ENCODE measurements around the gene TUBGCP6. TPM values are rescaled to one million over a fixed set of nuclear protein-coding genes. Genes with fewer than 3 reads are reported as not detected.

The TUBGCP6 gene
- total and polyA plus RNA-seq, 2 donors (not counting 1 experiment from before 2014, with no cell fraction given): 137 to 178 TPM

GRCh38 chr22:50266994-50267393 is 22.2 kb upstream of the TUBGCP6 start:
- intact Hi-C loops (cut with micrococcal nuclease): no loop called here
- ChIA-PET POLR2A (interaction anchor here (0.5 kb wide), 1 partner anchor 297 kb away, joined by 4 read pairs; no protein-coding TSS in a partner anchor), CTCF (interaction anchor here (1.2 kb wide), 1 partner anchor 23 kb away, joined by 4 read pairs; the partner anchor contains the start of gene TUBGCP6)
- no peaks in the 10 kb centered on the region for H3K9me3 ChIP-seq (ENCODE audit: control extremely low read depth in 1 of 3, control insufficient read depth in 2 of 3, insufficient read depth in 1 of 3, low read length in 2 of 3)
- H3K27me3 ChIP-seq (replicated peaks in 1 of 4; ENCODE audit: control extremely low read depth in 1 of 4, control insufficient read depth in 3 of 4, insufficient read depth in 4 of 4, low read length in 3 of 4): peaks cover 0 to 37% (median 14%) of the 10 kb centered on the region in 4 experiments
- Mint-ChIP-seq H3K4me1 (peaks cover 26% of the 10 kb centered on the region), H3K27me3 (peaks cover 5% of the 10 kb centered on the region), H3K4me3 (no peak overlapping the region), H3K27ac (no peak overlapping the region), H3K9me3 (ENCODE audit: insufficient read depth) (no peaks in the 10 kb centered on the region)
- TF ChIP-seq EZH2 (IDR thresholded peaks at IDR 0.05; ENCODE audit: borderline replicate concordance, insufficient read depth, low read depth, low read length, poor library complexity, severe bottlenecking) (no peak), CTCF (IDR thresholded peaks at IDR 0.05) (no peak)
- H3K36me3 ChIP-seq (replicated peaks in 1 of 2; ENCODE audit: control extremely low read depth in 1 of 2, control insufficient read depth in 1 of 2, extremely low read depth in 1 of 2, insufficient read depth in 2 of 2, low read length in 1 of 2): no peaks in the 10 kb centered on the region
- H3K4me1 ChIP-seq (ENCODE audit: control insufficient read depth in 2 of 2, insufficient read depth in 2 of 2, low read length in 2 of 2): peaks cover 33 to 42% of the 10 kb centered on the region in 2 donors
- no peak overlapping the region for H2AFZ ChIP-seq (ENCODE audit: insufficient read depth, low read depth, low read length, poor library complexity, severe bottlenecking)
- ATAC-seq (ENCODE audit: low read depth): no peak
- H3K4me3 ChIP-seq (ENCODE audit: control extremely low read depth in 1 of 5, extremely low read depth in 1 of 5, insufficient read depth in 1 of 5, low read depth in 2 of 5, low read length in 4 of 5): no peak overlapping the region
- H3K79me2 ChIP-seq (ENCODE audit: control insufficient read depth, insufficient read depth, low read length): no peaks in the 10 kb centered on the region
- 93% methylated on average over 33 of the region's 37 CpGs for WGBS (ENCODE audit: insufficient coverage)
- peaks cover 11% of the 10 kb centered on the region for H4K20me1 ChIP-seq (ENCODE audit: control insufficient read depth, insufficient read depth, low read length, poor library complexity, severe bottlenecking)
- H3K4me2 ChIP-seq (replicated peaks; ENCODE audit: low read depth, low read length, poor library complexity, severe bottlenecking): no peak overlapping the region
- H3K9ac ChIP-seq (ENCODE audit: low read length): no peak overlapping the region
- H3K27ac ChIP-seq (ENCODE audit: low read length in 2 of 2): no peak overlapping the region
- DNase-seq: no peak

GRCh38 chr22:50264946-50265669 is 20.3 kb upstream of the TUBGCP6 start:
- H3K9me3 ChIP-seq (ENCODE audit: control extremely low read depth in 1 of 3, control insufficient read depth in 2 of 3, insufficient read depth in 1 of 3, low read length in 2 of 3): no peaks in the 10 kb centered on the region
- no peak overlapping the region for H3K27ac ChIP-seq (ENCODE audit: low read length in 2 of 2)
- no peak for DNase-seq
- H3K4me1 ChIP-seq (ENCODE audit: control insufficient read depth in 2 of 2, insufficient read depth in 2 of 2, low read length in 2 of 2): peaks cover 28 to 35% of the 10 kb centered on the region in 2 donors
- 90% methylated on average over 14 of the region's 15 CpGs for WGBS (ENCODE audit: insufficient coverage)
- H3K27me3 Mint-ChIP-seq: peaks cover 7% of the 10 kb centered on the region
- H4K20me1 ChIP-seq (ENCODE audit: control insufficient read depth, insufficient read depth, low read length, poor library complexity, severe bottlenecking): no peaks in the 10 kb centered on the region
- ChIA-PET POLR2A (no interaction called here), CTCF (no interaction called here)
- H3K4me3 Mint-ChIP-seq: no peak overlapping the region
- H3K9me3 Mint-ChIP-seq (ENCODE audit: insufficient read depth): no peaks in the 10 kb centered on the region
- H3K4me2 ChIP-seq (replicated peaks; ENCODE audit: low read depth, low read length, poor library complexity, severe bottlenecking): no peak overlapping the region
- intact Hi-C loops (cut with micrococcal nuclease): no loop called here
- H3K4me1 Mint-ChIP-seq: peaks cover 22% of the 10 kb centered on the region
- no peak for ATAC-seq (ENCODE audit: low read depth)
- no peaks in the 10 kb centered on the region for H3K36me3 ChIP-seq (replicated peaks in 1 of 2; ENCODE audit: control extremely low read depth in 1 of 2, control insufficient read depth in 1 of 2, extremely low read depth in 1 of 2, insufficient read depth in 2 of 2, low read length in 1 of 2)
- H3K9ac ChIP-seq (ENCODE audit: low read length): no peak overlapping the region
- H3K4me3 ChIP-seq (ENCODE audit: control extremely low read depth in 1 of 5, extremely low read depth in 1 of 5, insufficient read depth in 1 of 5, low read depth in 2 of 5, low read length in 4 of 5): no peak overlapping the region
- H3K27me3 ChIP-seq (replicated peaks in 1 of 4; ENCODE audit: control extremely low read depth in 1 of 4, control insufficient read depth in 3 of 4, insufficient read depth in 4 of 4, low read length in 3 of 4): peaks cover 0 to 38% (median 13%) of the 10 kb centered on the region in 4 experiments
- H3K27ac Mint-ChIP-seq: peak overlapping the region; percentile 53
- no peak overlapping the region for H2AFZ ChIP-seq (ENCODE audit: insufficient read depth, low read depth, low read length, poor library complexity, severe bottlenecking)
- no peak for TF ChIP-seq CTCF (IDR thresholded peaks at IDR 0.05)
- TF ChIP-seq EZH2 (IDR thresholded peaks at IDR 0.05; ENCODE audit: borderline replicate concordance, insufficient read depth, low read depth, low read length, poor library complexity, severe bottlenecking): no peak
- no peaks in the 10 kb centered on the region for H3K79me2 ChIP-seq (ENCODE audit: control insufficient read depth, insufficient read depth, low read length)

Data from B cell (primary cell).